HepG2 (cell line): ENCODE results near the gene L1CAM. TPM values are rescaled to one million over a fixed set of nuclear protein-coding genes. Genes with fewer than 3 reads are reported as not detected.

ENCODE experiments used
- KLF15 ChIP-seq: sonication (generic); formaldehyde crosslinking; IDR thresholded peaks from 2 replicates; pipeline ENCODE4 v1.8.1; 2023; ENCODE audit warnings: borderline replicate concordance, mild to moderate bottlenecking, inconsistent platforms, missing genetic modification reagents, mixed read lengths
- MXD1 ChIP-seq: sonication (generic); formaldehyde crosslinking; IDR thresholded peaks from 2 replicates; pipeline ENCODE4 v1.4.0; 2020; ENCODE audit warnings: mild to moderate bottlenecking, missing genetic modification reagents
- ZBTB26 ChIP-seq: IDR thresholded peaks from 2 replicates; pipeline ENCODE4 v1.6.1; 2016; ENCODE audit warnings: missing compliant biosample characterization, missing genetic modification reagents, borderline replicate concordance
- ZNF329 ChIP-seq: sonication (generic); formaldehyde crosslinking; IDR thresholded peaks from 2 replicates; pipeline ENCODE4 v1.9.0; 2021; ENCODE audit warnings: low read depth, mild to moderate bottlenecking, missing genetic modification reagents
- ZNF646 ChIP-seq: sonication (generic); formaldehyde crosslinking; IDR thresholded peaks from 2 replicates; pipeline ENCODE4 v1.9.0; 2021; ENCODE audit warnings: mild to moderate bottlenecking, missing genetic modification reagents
- polyA plus RNA-seq, 8 experiments: library from polyadenylated mRNA; depleted of rRNA in 3 of 8; stranded (reverse) in 7 of 8; unstranded in 1 of 8; fragments of >200 nt; fragmentation: Illumina TruSeq in 4 of 8; extraction: Trizol in 4 of 8; gene quantifications; 2 replicates each; pipeline versions ENCODE4 v1.2.1 to v1.2.3, GENCODE V29; 2011 to 2016; ENCODE audit warnings: low read depth in 4 of 8, missing spikeins in 1 of 8, mixed read lengths in 1 of 8; ENCODE audit not compliant: insufficient read depth in 1 of 8
- total RNA-seq, 5 experiments: library from RNA; depleted of rRNA; stranded (reverse); fragments of >200 nt; fragmentation: Illumina TruSeq; extraction: Trizol; gene quantifications; 2 replicates each; pipeline ENCODE4 v1.2.3, GENCODE V29; 2016; ENCODE audit warnings: low read depth in 1 of 5

L1CAM gene
- total and polyA plus RNA-seq, 2 of the 13 experiments (the other 11 are each of a cell fraction or from before 2014, with no cell fraction given), result 1.4 to 2.0 TPM

GRCh38 chrX:153836921-153837320, 49.1 kb downstream of the L1CAM start (continued):
- TF ChIP-seq ZNF646 (CRISPR knock-in tag) (no peak), ZNF329 (CRISPR knock-in tag) (no peak), MXD1 (CRISPR knock-in tag) (no peak), ZBTB26 (no peak), KLF15 (CRISPR knock-in tag) (no peak)
